IMR-90 (cell line): ENCODE data around the gene GGTLC1. TPM values are rescaled to one million over a fixed set of nuclear protein-coding genes. Genes with fewer than 3 reads are reported as not detected.

Experiments
- ATAC-seq: fragments of 200-7000 bp; cut with Tn5 transposase; 2 replicates; pipeline ENCODE4 v1.9.1; 2020; ENCODE audit warnings: low read depth, mild to moderate bottlenecking, moderate library complexity
- BruUV-seq: library from RNA; stranded (reverse); fragments of 400-500 nt; replicated peaks from 2 replicates; lab custom pipeline; 2021; lab: Mats Ljungman, UMichigan
- CTCF ChIA-PET: fragments of 300-600 bp; formaldehyde crosslinking; extraction: SDS; loops from one replicate; lab custom pipeline; 2021; ENCODE audit warnings: antibody characterized with exemption; lab: Yijun Ruan, JAX
- POLR2A ChIA-PET: fragments of 300-600 bp; sonication (Branson Sonifier 250); formaldehyde crosslinking; loops from one replicate; lab custom pipeline; 2022; ENCODE audit warnings: antibody characterized with exemption; ENCODE audit not compliant: unreplicated experiment; lab: Charles Lee
- DNase-seq: peaks from one replicate; pipeline ENCODE4 v3.0.0; 2013
- H2AFZ ChIP-seq: replicated peaks from 2 replicates; pipeline ENCODE3; 2013; ENCODE audit warnings: low read length, mild to moderate bottlenecking; ENCODE audit not compliant: poor library complexity
- H2AK5ac ChIP-seq: 2 replicates; pipeline ENCODE4 v1.6.1; 2013; ENCODE audit warnings: low read depth, low read length, inconsistent platforms
- H2AK9ac ChIP-seq: replicated peaks from 2 replicates; pipeline ENCODE3; 2013; ENCODE audit warnings: mild to moderate bottlenecking, low read depth, low read length, moderate library complexity; ENCODE audit not compliant: poor library complexity
- H2BK120ac ChIP-seq: 2 replicates; pipeline ENCODE4 v1.6.1; 2013; ENCODE audit warnings: low read depth, low read length, inconsistent platforms
- H2BK15ac ChIP-seq: 3 replicates; pipeline ENCODE4 v1.6.1; 2013; ENCODE audit warnings: low read depth, low read length, inconsistent platforms
- H2BK20ac ChIP-seq: 2 replicates; pipeline ENCODE4 v1.6.1; 2013; ENCODE audit warnings: low read depth, mild to moderate bottlenecking, inconsistent platforms, low read length, moderate library complexity
- H2BK5ac ChIP-seq: 2 replicates; pipeline ENCODE4 v1.6.1; 2013; ENCODE audit warnings: mild to moderate bottlenecking, low read depth, low read length, inconsistent platforms; ENCODE audit not compliant: poor library complexity, severe bottlenecking
- H3K14ac ChIP-seq: replicated peaks from 2 replicates; pipeline ENCODE4 v1.6.1; 2013; ENCODE audit warnings: low read depth, low read length, inconsistent platforms
- H3K18ac ChIP-seq: 2 replicates; pipeline ENCODE4 v1.6.1; 2013; ENCODE audit warnings: low read depth, low read length, control low read depth
- H3K23ac ChIP-seq: 2 replicates; pipeline ENCODE4 v1.6.1; 2013; ENCODE audit warnings: low read depth, low read length, inconsistent platforms
- H3K27ac ChIP-seq: 2 replicates; pipeline ENCODE4 v1.5.1; 2013; ENCODE audit warnings: mild to moderate bottlenecking, control low read depth, low read length; ENCODE audit not compliant: insufficient read depth
- H3K27me3 ChIP-seq: 2 replicates; pipeline ENCODE4 v1.6.1; 2013; ENCODE audit warnings: low read length; ENCODE audit not compliant: control insufficient read depth, insufficient read depth
- H3K36me3 ChIP-seq: 2 replicates; pipeline ENCODE4 v1.6.1; 2013; ENCODE audit warnings: low read length, mixed read lengths; ENCODE audit not compliant: control insufficient read depth, insufficient read depth
- H3K4ac ChIP-seq: 2 replicates; pipeline ENCODE4 v1.6.1; 2013; ENCODE audit warnings: low read depth, low read length, inconsistent platforms
- H3K4me1 ChIP-seq: 2 replicates; pipeline ENCODE4 v1.6.1; 2013; ENCODE audit warnings: low read length, mixed read lengths; ENCODE audit not compliant: control insufficient read depth, insufficient read depth
- H3K4me2 ChIP-seq: 2 replicates; pipeline ENCODE4 v1.6.1; 2013; ENCODE audit warnings: low read depth, mild to moderate bottlenecking, control low read depth, low read length, moderate library complexity
- H3K4me3 ChIP-seq: 2 replicates; pipeline ENCODE4 v1.5.1; 2013; ENCODE audit warnings: low read depth, mild to moderate bottlenecking, control low read depth, low read length, moderate library complexity; ENCODE audit not compliant: insufficient read depth
- H3K56ac ChIP-seq: 2 replicates; pipeline ENCODE4 v1.6.1; 2013; ENCODE audit warnings: low read length, inconsistent platforms; ENCODE audit not compliant: insufficient read depth; ENCODE audit errors: extremely low read depth
- H3K79me1 ChIP-seq, 2 experiments: 2 replicates each; pipeline ENCODE4 v1.6.1; 2013; ENCODE audit warnings: low read length in 2 of 2, inconsistent platforms in 1 of 2, low read depth in 1 of 2
- H3K9ac ChIP-seq: 2 replicates; pipeline ENCODE4 v1.6.1; 2013; ENCODE audit warnings: low read depth, low read length, control low read depth
- H3K9me1 ChIP-seq: 2 replicates; pipeline ENCODE4 v1.6.1; 2013; ENCODE audit warnings: low read length, inconsistent platforms; ENCODE audit not compliant: insufficient read depth
- H3K9me3 ChIP-seq: 2 replicates; pipeline ENCODE4 v1.6.1; 2013; ENCODE audit warnings: low read length; ENCODE audit not compliant: control insufficient read depth, insufficient read depth
- H4K20me1 ChIP-seq: 2 replicates; pipeline ENCODE4 v1.6.1; 2013; ENCODE audit warnings: low read length, inconsistent platforms; ENCODE audit not compliant: insufficient read depth
- H4K5ac ChIP-seq: 2 replicates; pipeline ENCODE4 v1.6.1; 2013; ENCODE audit warnings: mild to moderate bottlenecking, low read depth, low read length, control low read depth
- H4K8ac ChIP-seq, 2 experiments: 2 replicates each; pipeline ENCODE4 v1.6.1; 2013; ENCODE audit warnings: low read depth in 2 of 2, low read length in 2 of 2, control low read depth in 1 of 2, inconsistent platforms in 1 of 2
- H4K91ac ChIP-seq: 2 replicates; pipeline ENCODE4 v1.6.1; 2013; ENCODE audit warnings: low read depth, low read length, inconsistent platforms; ENCODE audit not compliant: insufficient read depth
- BHLHE40 ChIP-seq: fragments of 150-350 bp; IDR thresholded peaks from 2 replicates; pipeline ENCODE4 v1.6.1; 2016; ENCODE audit warnings: mild to moderate bottlenecking, low read depth, low read length
- CEBPB ChIP-seq: IDR thresholded peaks from 2 replicates; pipeline ENCODE4 v1.6.1; 2012; ENCODE audit warnings: low read depth, low read length, improper control_type of control experiment
- CHD1 ChIP-seq: IDR thresholded peaks from 2 replicates; pipeline ENCODE4 v1.6.1; 2012; ENCODE audit warnings: low read depth, low read length, improper control_type of control experiment
- FOS ChIP-seq: fragments of 150-350 bp; IDR thresholded peaks from 2 replicates; pipeline ENCODE4 v1.6.1; 2016; ENCODE audit warnings: low read depth, low read length
- MAFK ChIP-seq: IDR thresholded peaks from 2 replicates; pipeline ENCODE4 v1.6.1; 2012; ENCODE audit warnings: low read depth, low read length, improper control_type of control experiment
- MAZ ChIP-seq: IDR thresholded peaks from 2 replicates; pipeline ENCODE4 v1.6.1; 2012; ENCODE audit warnings: low read depth, mild to moderate bottlenecking, low read length, improper control_type of control experiment, moderate library complexity, borderline replicate concordance
- MXI1 ChIP-seq: IDR thresholded peaks from 2 replicates; pipeline ENCODE4 v1.6.1; 2012; ENCODE audit warnings: low read depth, mild to moderate bottlenecking, low read length, moderate library complexity, borderline replicate concordance
- NFE2L2 ChIP-seq: fragments of 150-350 bp; IDR thresholded peaks from 2 replicates; pipeline ENCODE4 v1.6.1; 2016; ENCODE audit warnings: low read depth, mild to moderate bottlenecking, low read length
- POLR2A ChIP-seq: IDR thresholded peaks from 2 replicates; pipeline ENCODE4 v1.6.1; 2012; ENCODE audit warnings: mild to moderate bottlenecking, low read depth, low read length
- RAD21 ChIP-seq: IDR thresholded peaks from 2 replicates; pipeline ENCODE4 v1.6.1; 2012; ENCODE audit warnings: low read length, improper control_type of control experiment
- RCOR1 ChIP-seq: IDR thresholded peaks from 2 replicates; pipeline ENCODE4 v1.6.1; 2012; ENCODE audit warnings: mild to moderate bottlenecking, low read length, improper control_type of control experiment; ENCODE audit not compliant: insufficient replicate concordance
- RFX5 ChIP-seq: IDR thresholded peaks from 2 replicates; pipeline ENCODE4 v1.8.0; 2012; ENCODE audit warnings: low read depth, mild to moderate bottlenecking, low read length, moderate library complexity
- SMC3 ChIP-seq: fragments of 150-350 bp; IDR thresholded peaks from 2 replicates; pipeline ENCODE4 v1.6.1; 2016; ENCODE audit warnings: low read depth, mild to moderate bottlenecking, antibody characterized with exemption, low read length, moderate library complexity
- WGBS, 2 experiments: methylation state at CpG; one replicate each; pipeline versions ENCODE4 v1.1.5 to v1.1.7; 2013; ENCODE audit warnings: missing lambda C conversion rate in 2 of 2; ENCODE audit not compliant: insufficient read length in 1 of 2; ENCODE audit errors: extremely low coverage in 2 of 2; 5-methylcytosine and 5-hydroxymethylcytosine counted together
- dilution Hi-C: fragments of 300-500 bp; cut with HindIII; formaldehyde crosslinking; loops from one replicate; pipeline ENCODE4 v1.14.3; 2018; ENCODE audit warnings: low sequenced_read_pairs; ENCODE audit not compliant: unreplicated experiment
- in situ Hi-C: fragments of 300-500 bp; cut with MboI; formaldehyde crosslinking; loops from 3 replicates; pipeline ENCODE4 v1.14.3; 2019; ENCODE audit warnings: low sequenced_read_pairs, inconsistent platforms, mixed read lengths
- intact Hi-C: fragments of 100-400 bp; cut with micrococcal nuclease; formaldehyde crosslinking; loops from 2 replicates; pipeline ENCODE4 v1.10.0; 2022
- polyA plus RNA-seq, 3 experiments: library from polyadenylated mRNA; depleted of rRNA; stranded (reverse); fragments of >200 nt; gene quantifications; 2 replicates each; pipeline ENCODE4 v1.2.3, GENCODE V29; 2012; ENCODE audit warnings: low replicate concordance in 1 of 3
- total RNA-seq: library from RNA; depleted of rRNA; stranded (reverse); fragments of >200 nt; gene quantifications from 2 replicates; pipeline ENCODE4 v1.2.3, GENCODE V29; 2012
- TF ChIP-seq, protein P1 (sequence below): fragments of 150-350 bp; IDR thresholded peaks from 2 replicates; pipeline ENCODE4 v1.6.1; 2017; ENCODE audit warnings: mild to moderate bottlenecking, antibody characterized with exemption, low read length, low read depth
- TF ChIP-seq, protein P2 (sequence below): fragments of 150-350 bp; IDR thresholded peaks from 2 replicates; pipeline ENCODE4 v1.6.1; 2016; ENCODE audit warnings: low read depth, mild to moderate bottlenecking, low read length, moderate library complexity, borderline replicate concordance
- TF ChIP-seq, protein P3 (sequence below): conservative IDR thresholded peaks from 2 replicates; pipeline ENCODE4 v1.5.1; 2012; ENCODE audit warnings: mild to moderate bottlenecking, low read depth, low read length, improper control_type of control experiment

GGTLC1 gene
- total and polyA plus RNA-seq, 2 of the 4 experiments (the other 2 are of a cell fraction), result not detected

DNA sequence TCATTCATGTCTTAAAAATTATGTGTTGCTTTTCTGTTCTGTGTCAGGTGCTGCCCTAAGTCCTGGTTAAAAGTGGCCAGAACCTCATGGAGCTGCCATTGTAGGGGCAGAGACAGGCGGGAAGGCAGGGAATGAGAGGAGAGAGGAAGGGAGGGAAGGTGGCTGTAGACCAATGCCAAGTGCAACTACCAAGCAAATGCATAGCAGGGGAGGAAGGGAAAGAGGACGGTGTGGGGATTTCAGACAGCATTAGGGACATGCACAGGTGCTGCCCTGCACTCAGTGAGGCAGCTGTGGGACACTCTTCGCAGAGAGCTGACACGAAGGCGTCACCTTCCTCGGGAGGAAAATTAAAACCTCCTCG lies 21.0 kb downstream of the GGTLC1 start:
- Histone ChIP-seq H4K8ac (no peak overlapping the region), H3K4ac (no peak overlapping the region), H3K4me3 (no peak overlapping the region), H3K9me1 (no peaks in the 10 kb centered on the region), H4K20me1 (no peaks in the 10 kb centered on the region), H3K36me3 (no peaks in the 10 kb centered on the region), H2BK20ac (no peak overlapping the region), H3K9me3 (no peaks in the 10 kb centered on the region), H2BK120ac (no peak overlapping the region), H3K56ac (no peak overlapping the region), H3K79me1 (no peaks in the 10 kb centered on the region), H3K23ac (no peak overlapping the region), H3K14ac (no peak overlapping the region), H3K18ac (no peak overlapping the region), H4K91ac (no peak overlapping the region), H3K27ac (no peak overlapping the region), H3K4me2 (no peak overlapping the region), H3K9ac (no peak overlapping the region), H2AK5ac (no peak overlapping the region), H2AK9ac (no peak overlapping the region), H2AFZ (peak overlapping the region; percentile 8), H3K27me3 (no peaks in the 10 kb centered on the region), H3K4me1 (no peaks in the 10 kb centered on the region), H4K5ac (no peak overlapping the region), H2BK15ac (no peak overlapping the region), H2BK5ac (no peak overlapping the region)
- ATAC-seq, result no peak
- POLR2A ChIA-PET, result no interaction called here
- dilution Hi-C loops, result no loop called here
- BruUV-seq, result no TSS peak
- in situ Hi-C loops, result no loop called here
- intact Hi-C loops, result no loop called here
- WGBS, 2 experiments, result 8% methylated on average over 2 of the region's 7 CpGs; no CpG with 5 or more reads in 1 of the 2 experiments
- CTCF ChIA-PET, result no interaction called here
- no peak for DNase-seq
- TF ChIP-seq POLR2A, result no peak
- TF ChIP-seq RFX5, result no peak
- TF ChIP-seq CEBPB, result no peak
- no peak for TF ChIP-seq RAD21
- TF ChIP-seq, protein P1, sequence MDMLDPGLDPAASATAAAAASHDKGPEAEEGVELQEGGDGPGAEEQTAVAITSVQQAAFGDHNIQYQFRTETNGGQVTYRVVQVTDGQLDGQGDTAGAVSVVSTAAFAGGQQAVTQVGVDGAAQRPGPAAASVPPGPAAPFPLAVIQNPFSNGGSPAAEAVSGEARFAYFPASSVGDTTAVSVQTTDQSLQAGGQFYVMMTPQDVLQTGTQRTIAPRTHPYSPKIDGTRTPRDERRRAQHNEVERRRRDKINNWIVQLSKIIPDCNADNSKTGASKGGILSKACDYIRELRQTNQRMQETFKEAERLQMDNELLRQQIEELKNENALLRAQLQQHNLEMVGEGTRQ, result no peak
- TF ChIP-seq CHD1, result no peak
- no peak for TF ChIP-seq MAFK
- no peak for TF ChIP-seq RCOR1
- TF ChIP-seq FOS, result no peak
- no peak for TF ChIP-seq SMC3
- no peak for TF ChIP-seq MAZ
- TF ChIP-seq, protein P2, sequence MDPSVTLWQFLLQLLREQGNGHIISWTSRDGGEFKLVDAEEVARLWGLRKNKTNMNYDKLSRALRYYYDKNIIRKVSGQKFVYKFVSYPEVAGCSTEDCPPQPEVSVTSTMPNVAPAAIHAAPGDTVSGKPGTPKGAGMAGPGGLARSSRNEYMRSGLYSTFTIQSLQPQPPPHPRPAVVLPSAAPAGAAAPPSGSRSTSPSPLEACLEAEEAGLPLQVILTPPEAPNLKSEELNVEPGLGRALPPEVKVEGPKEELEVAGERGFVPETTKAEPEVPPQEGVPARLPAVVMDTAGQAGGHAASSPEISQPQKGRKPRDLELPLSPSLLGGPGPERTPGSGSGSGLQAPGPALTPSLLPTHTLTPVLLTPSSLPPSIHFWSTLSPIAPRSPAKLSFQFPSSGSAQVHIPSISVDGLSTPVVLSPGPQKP, result no peak
- TF ChIP-seq, protein P3, sequence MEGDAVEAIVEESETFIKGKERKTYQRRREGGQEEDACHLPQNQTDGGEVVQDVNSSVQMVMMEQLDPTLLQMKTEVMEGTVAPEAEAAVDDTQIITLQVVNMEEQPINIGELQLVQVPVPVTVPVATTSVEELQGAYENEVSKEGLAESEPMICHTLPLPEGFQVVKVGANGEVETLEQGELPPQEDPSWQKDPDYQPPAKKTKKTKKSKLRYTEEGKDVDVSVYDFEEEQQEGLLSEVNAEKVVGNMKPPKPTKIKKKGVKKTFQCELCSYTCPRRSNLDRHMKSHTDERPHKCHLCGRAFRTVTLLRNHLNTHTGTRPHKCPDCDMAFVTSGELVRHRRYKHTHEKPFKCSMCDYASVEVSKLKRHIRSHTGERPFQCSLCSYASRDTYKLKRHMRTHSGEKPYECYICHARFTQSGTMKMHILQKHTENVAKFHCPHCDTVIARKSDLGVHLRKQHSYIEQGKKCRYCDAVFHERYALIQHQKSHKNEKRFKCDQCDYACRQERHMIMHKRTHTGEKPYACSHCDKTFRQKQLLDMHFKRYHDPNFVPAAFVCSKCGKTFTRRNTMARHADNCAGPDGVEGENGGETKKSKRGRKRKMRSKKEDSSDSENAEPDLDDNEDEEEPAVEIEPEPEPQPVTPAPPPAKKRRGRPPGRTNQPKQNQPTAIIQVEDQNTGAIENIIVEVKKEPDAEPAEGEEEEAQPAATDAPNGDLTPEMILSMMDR, result no peak
- TF ChIP-seq BHLHE40, result no peak
- no peak for TF ChIP-seq MXI1
- TF ChIP-seq NFE2L2, result no peak
